Measurements from ENCODE around the gene GPR52. TPM values are rescaled to one million over a fixed set of nuclear protein-coding genes. Genes with fewer than 3 reads are reported as not detected.
A peak's percentile ranks its signal among the peaks of the same experiment; 100 is the strongest.

Gene GPR52
- total and polyA plus RNA-seq, 2 of the 13 experiments (the other 11 are each of a cell fraction or from before 2014, with no cell fraction given) = 0.25 to 1.5 TPM

- no peaks in the 10 kb centered on the region for H3K36me3 ChIP-seq (replicated peaks in 1 of 2; ENCODE audit: control insufficient read depth in 1 of 2, insufficient read depth in 2 of 2, low read length in 2 of 2)
- in situ Hi-C loops (cut with HindIII; ENCODE audit: extremely low pct_ligation_motif_present, low pct_unique_long_range_greater_than_20kb) = no loop called here
- no peak overlapping the region for H3K4me2 ChIP-seq (ENCODE audit: low read depth, low read length)
- WGBS (ENCODE audit: low lambda C conversion rate) = 100% methylated on average over 2 of the region's 2 CpGs
- FAIRE-seq (no peak), ATAC-seq (no peak), DNase-seq (ENCODE audit: low spot score) (no peak)
- ChIA-PET CTCF (ENCODE audit: low intra/inter-chr PET ratio, low total read pairs) (no interaction called here), POLR2A (no interaction called here)
- BruUV-seq (replicated peaks) = no TSS peak
- no peaks in the 10 kb centered on the region for H3K27me3 ChIP-seq (ENCODE audit: control insufficient read depth in 1 of 2, insufficient read depth in 2 of 2, low read length in 2 of 2)
- H3K9me3 ChIP-seq (ENCODE audit: low read length) = no peaks in the 10 kb centered on the region
- no peaks in the 10 kb centered on the region for H4K20me1 ChIP-seq (ENCODE audit: insufficient read depth, low read length)
- no peaks in the 10 kb centered on the region for H3K79me2 ChIP-seq (ENCODE audit: insufficient read depth, low read length)
- intact Hi-C loops (cut with micrococcal nuclease; ENCODE audit: unreplicated experiment) = no loop called here
- H2AFZ ChIP-seq (ENCODE audit: low read length) = no peak overlapping the region
- H3K4me3 ChIP-seq (replicated peaks in 1 of 3; ENCODE audit: insufficient read depth in 1 of 3, low read depth in 2 of 3, low read length in 3 of 3) = no peak overlapping the region
- H3K9ac ChIP-seq (ENCODE audit: insufficient read depth, low read depth, low read length) = no peak overlapping the region
- no peak overlapping the region for H3K27ac ChIP-seq (ENCODE audit: extremely low read length, insufficient read depth, low read length)
- TF ChIP-seq SRF (IDR thresholded peaks at IDR 0.05; ENCODE audit: low read depth, low read length) = 0 out of 2 replicates have a peak, but pooled peaks have one; percentile 32
- TF ChIP-seq GPBP1L1 (CRISPR knock-in tag; IDR thresholded peaks at IDR 0.05) = no peak
- TF ChIP-seq ZNF781 (CRISPR knock-in tag; IDR thresholded peaks at IDR 0.05; ENCODE audit: borderline replicate concordance, not compliant biosample characterization) = no peak
- no peak for TF ChIP-seq ZNF30 (CRISPR knock-in tag; IDR thresholded peaks at IDR 0.05)
- TF ChIP-seq MEIS2 (CRISPR knock-in tag; IDR thresholded peaks at IDR 0.05) = no peak
- no peaks in the 10 kb centered on the region for H3K4me1 ChIP-seq (ENCODE audit: insufficient read depth, low read length)
Observed at GRCh38 chr1:174465855-174466254, 18.1 kb downstream of the GPR52 start.

- Histone ChIP-seq H3K27me3 (ENCODE audit: control insufficient read depth in 1 of 2, insufficient read depth in 2 of 2, low read length in 2 of 2) (no peaks in the 10 kb centered on the region), H3K4me2 (ENCODE audit: low read depth, low read length) (no peak overlapping the region), H2AFZ (ENCODE audit: low read length) (no peak overlapping the region), H3K4me1 (ENCODE audit: insufficient read depth, low read length) (no peaks in the 10 kb centered on the region), H3K4me3 (replicated peaks in 1 of 3; ENCODE audit: insufficient read depth in 1 of 3, low read depth in 2 of 3, low read length in 3 of 3) (no peak overlapping the region), H3K79me2 (ENCODE audit: insufficient read depth, low read length) (no peaks in the 10 kb centered on the region), H3K36me3 (replicated peaks in 1 of 2; ENCODE audit: control insufficient read depth in 1 of 2, insufficient read depth in 2 of 2, low read length in 2 of 2) (no peaks in the 10 kb centered on the region), H3K9me3 (ENCODE audit: low read length) (no peaks in the 10 kb centered on the region), H4K20me1 (ENCODE audit: insufficient read depth, low read length) (no peaks in the 10 kb centered on the region), H3K9ac (ENCODE audit: insufficient read depth, low read depth, low read length) (no peak overlapping the region), H3K27ac (ENCODE audit: extremely low read length, insufficient read depth, low read length) (no peak overlapping the region)
- no peak for DNase-seq (ENCODE audit: low spot score)
- ChIA-PET CTCF (ENCODE audit: low intra/inter-chr PET ratio, low total read pairs) (no interaction called here), POLR2A (no interaction called here)
- intact Hi-C loops (cut with micrococcal nuclease; ENCODE audit: unreplicated experiment) (no loop called here), in situ Hi-C loops (cut with HindIII; ENCODE audit: extremely low pct_ligation_motif_present, low pct_unique_long_range_greater_than_20kb) (no loop called here)
- no peak for ATAC-seq
- BruUV-seq (replicated peaks) = no TSS peak
- 96% methylated on average over 8 of the region's 8 CpGs for WGBS (ENCODE audit: low lambda C conversion rate)
- no peak for FAIRE-seq
- no peak for TF ChIP-seq U2AF2 (IDR thresholded peaks at IDR 0.05; ENCODE audit: low read depth, low read length)
- no peak for TF ChIP-seq CBX2 (IDR thresholded peaks at IDR 0.05; ENCODE audit: low read depth, low read length)
- TF ChIP-seq CBX2 (CRISPR knock-in tag; IDR thresholded peaks at IDR 0.05; ENCODE audit: low read depth) = no peak
- TF ChIP-seq ZFP36L1 (CRISPR knock-in tag; IDR thresholded peaks at IDR 0.05) = no peak
- no peak for TF ChIP-seq PHF21A (CRISPR knock-in tag; IDR thresholded peaks at IDR 0.05)
- no peak for TF ChIP-seq CTCF (CRISPR knock-in tag; IDR thresholded peaks at IDR 0.05)
- TF ChIP-seq, protein P1, sequence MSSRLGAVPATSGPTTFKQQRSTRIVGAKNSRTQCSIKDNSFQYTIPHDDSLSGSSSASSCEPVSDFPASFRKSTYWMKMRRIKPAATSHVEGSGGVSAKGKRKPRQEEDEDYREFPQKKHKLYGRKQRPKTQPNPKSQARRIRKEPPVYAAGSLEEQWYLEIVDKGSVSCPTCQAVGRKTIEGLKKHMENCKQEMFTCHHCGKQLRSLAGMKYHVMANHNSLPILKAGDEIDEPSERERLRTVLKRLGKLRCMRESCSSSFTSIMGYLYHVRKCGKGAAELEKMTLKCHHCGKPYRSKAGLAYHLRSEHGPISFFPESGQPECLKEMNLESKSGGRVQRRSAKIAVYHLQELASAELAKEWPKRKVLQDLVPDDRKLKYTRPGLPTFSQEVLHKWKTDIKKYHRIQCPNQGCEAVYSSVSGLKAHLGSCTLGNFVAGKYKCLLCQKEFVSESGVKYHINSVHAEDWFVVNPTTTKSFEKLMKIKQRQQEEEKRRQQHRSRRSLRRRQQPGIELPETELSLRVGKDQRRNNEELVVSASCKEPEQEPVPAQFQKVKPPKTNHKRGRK (CRISPR knock-in tag; IDR thresholded peaks at IDR 0.05) = no peak
- TF ChIP-seq ZNF75D (CRISPR knock-in tag; IDR thresholded peaks at IDR 0.05; ENCODE audit: borderline replicate concordance) = no peak
- TF ChIP-seq ZNF556 (CRISPR knock-in tag; IDR thresholded peaks at IDR 0.05; ENCODE audit: borderline replicate concordance) = no peak
- TF ChIP-seq ETV5 (CRISPR knock-in tag; IDR thresholded peaks at IDR 0.05; ENCODE audit: borderline replicate concordance) = no peak
- no peak for TF ChIP-seq KLF11 (CRISPR knock-in tag; IDR thresholded peaks at IDR 0.05)
Observed at GRCh38 chr1:174466607-174467006, 18.8 kb downstream of the GPR52 start.
